Esophagus (tissue), 2 donors: Measurements from ENCODE around the gene NTN3. TPM values are rescaled to one million over a fixed set of nuclear protein-coding genes. Genes with fewer than 3 reads are reported as not detected.
"Not testable (repeated sequence)": the region's sequence is repeated elsewhere in the genome, so short reads cannot be mapped to it uniquely, and the experiment has no call there.

Experiments used
- H3K27ac ChIP-seq, 2 donors: one replicate each; pipeline ENCODE4 v1.5.1; 2013; ENCODE audit warnings: low read depth in 2 of 2, mild to moderate bottlenecking in 2 of 2, inconsistent platforms in 1 of 2, low read length in 1 of 2, moderate library complexity in 1 of 2
- H3K27me3 ChIP-seq, 2 donors: one replicate each; pipeline ENCODE4 v1.6.1; 2013; ENCODE audit warnings: low read length in 2 of 2, control low read depth in 1 of 2, mild to moderate bottlenecking in 1 of 2; ENCODE audit not compliant: insufficient read depth in 2 of 2, control insufficient read depth in 1 of 2
- H3K36me3 ChIP-seq, 2 donors: one replicate each; pipeline ENCODE4 v1.6.1; 2013; ENCODE audit warnings: low read length in 1 of 2; ENCODE audit not compliant: control insufficient read depth in 2 of 2, insufficient read depth in 2 of 2
- H3K4me1 ChIP-seq, 2 donors: one replicate each; pipeline ENCODE4 v1.6.1; 2013; ENCODE audit warnings: low read length in 1 of 2; ENCODE audit not compliant: control insufficient read depth in 2 of 2, insufficient read depth in 2 of 2
- H3K4me3 ChIP-seq, 2 donors: one replicate each; pipeline ENCODE4 v1.5.1; 2013; ENCODE audit warnings: low read length in 2 of 2, mild to moderate bottlenecking in 2 of 2, low read depth in 1 of 2, moderate library complexity in 1 of 2
- H3K9me3 ChIP-seq, 2 donors: one replicate each; pipeline ENCODE4 v1.6.1; 2013; ENCODE audit warnings: mild to moderate bottlenecking in 2 of 2, low read depth in 1 of 2, low read length in 1 of 2, moderate library complexity in 1 of 2; ENCODE audit not compliant: control insufficient read depth in 2 of 2, insufficient read depth in 1 of 2
- WGBS, 2 donors: extraction: QIAGEN DNeasy Blood & Tissue Kit; methylation state at CpG; one replicate each; pipeline ENCODE4 v1.1.7; 2013; 5-methylcytosine and 5-hydroxymethylcytosine counted together
- polyA plus RNA-seq, 2 donors: library from polyadenylated mRNA; stranded (reverse); fragments of 200-250 nt; gene quantifications; one replicate each; pipeline ENCODE4 v1.2.3, GENCODE V29; 2013
- donor health status: healthy with polysubstance abuse.
- donor health status: Bipolar disorder and iron deficiency.

NTN3 gene
- polyA plus RNA-seq, 2 donors: 0.06 TPM; not detected in 1

GRCh38 chr16:2428784-2429033 is 42.4 kb upstream of the NTN3 start:
- H3K27me3 ChIP-seq: no peaks in the 10 kb centered on the region
- whole genome bisulfite sequencing, 2 donors: 1% methylated on average over 23 to 24 of the region's 24 CpGs
- H3K9me3 ChIP-seq: no peaks in the 10 kb centered on the region
- peaks cover 0 to 8% of the 10 kb centered on the region in 2 donors for H3K36me3 ChIP-seq
- H3K27ac ChIP-seq: peak overlapping the region; percentile 50 to 60
- H3K4me1 ChIP-seq: peaks cover 0 to 6% of the 10 kb centered on the region in 2 donors
- peak overlapping the region; percentile 64 to 89 for H3K4me3 ChIP-seq

- no peaks in the 10 kb centered on the region for H3K9me3 ChIP-seq
- peaks cover 0 to 6% of the 10 kb centered on the region in 2 donors for H3K4me1 ChIP-seq
- peak within 1 kb of the TSS; percentile 64 to 89 for H3K4me3 ChIP-seq
- H3K36me3 ChIP-seq: peaks cover 0 to 8% of the 10 kb centered on the region in 2 donors
- 0 to 1% methylated on average over 80 to 103 of the region's 103 CpGs for WGBS, 2 donors
- H3K27me3 ChIP-seq: no peaks in the 10 kb centered on the region
- peak within 1 kb of the TSS; percentile 56 to 65 for H3K27ac ChIP-seq
These were observed 41.9 kb upstream of the NTN3 start, which contains the start of gene CCNF for GRCh38 chr16:2429034-2429770. CCNF (plus strand) TSS chr16:2429447; CDS start chr16:2429482, 35 bp downstream.

- 4% methylated on average over 46 of the region's 46 CpGs for whole genome bisulfite sequencing, 2 donors
- peak overlapping the region in 1 of 2 donors; percentile 65 for H3K27ac ChIP-seq
These were observed 41.1 kb upstream of the NTN3 start for GRCh38 chr16:2429771-2430663.

GRCh38 chr16:2432286-2432685 is 38.8 kb upstream of the NTN3 start:
- Histone ChIP-seq H3K27ac (no peak overlapping the region), H3K9me3 (no peaks in the 10 kb centered on the region), H3K36me3 (peaks cover 0 to 8% of the 10 kb centered on the region in 2 donors), H3K4me3 (no peak overlapping the region), H3K27me3 (no peaks in the 10 kb centered on the region), H3K4me1 (peaks cover 0 to 6% of the 10 kb centered on the region in 2 donors)
- 96 to 97% methylated on average over 6 of the region's 6 CpGs for WGBS, 2 donors

More at GRCh38 chr16:2429771-2430663, 41.1 kb upstream of the NTN3 start:
- Histone ChIP-seq H3K4me3 (peak overlapping the region; percentile 64 to 88), H3K27me3 (no peaks in the 10 kb centered on the region), H3K36me3 (peaks cover 0 to 8% of the 10 kb centered on the region in 2 donors), H3K4me1 (peaks cover 0 to 6% of the 10 kb centered on the region in 2 donors), H3K9me3 (no peaks in the 10 kb centered on the region)

GRCh38 chr16:2432801-2433505 is 38.1 kb upstream of the NTN3 start:
- no peak overlapping the region for H3K27ac ChIP-seq
- H3K9me3 ChIP-seq: no peaks in the 10 kb centered on the region
- peaks cover 0 to 6% of the 10 kb centered on the region in 2 donors for H3K4me1 ChIP-seq
- WGBS, 2 donors: 90 to 94% methylated on average over 14 to 15 of the region's 15 CpGs
- peaks cover 0 to 8% of the 10 kb centered on the region in 2 donors for H3K36me3 ChIP-seq
- H3K4me3 ChIP-seq: no peak overlapping the region
- no peaks in the 10 kb centered on the region for H3K27me3 ChIP-seq

- H3K9me3 ChIP-seq, H3K27me3 ChIP-seq, H3K4me3 ChIP-seq, H3K27ac ChIP-seq, H3K4me1 ChIP-seq: not testable (repeated sequence)
- 65 to 76% methylated on average over 3 to 4 of the region's 4 CpGs for WGBS, 2 donors
- peaks cover 0 to 17% of the 10 kb centered on the region in 2 donors for H3K36me3 ChIP-seq
These were observed 35.9 kb upstream of the NTN3 start for GRCh38 chr16:2435236-2435635.

GRCh38 chr16:2436110-2436509 is 35.0 kb upstream of the NTN3 start:
- no peaks in the 10 kb centered on the region for H3K9me3 ChIP-seq
- no peak overlapping the region for H3K4me3 ChIP-seq
- no peak overlapping the region for H3K27ac ChIP-seq
- WGBS, 2 donors: 53 to 77% methylated on average over 9 of the region's 9 CpGs
- H3K4me1 ChIP-seq: peaks cover 0 to 2% of the 10 kb centered on the region in 2 donors
- H3K36me3 ChIP-seq: peaks cover 0 to 17% of the 10 kb centered on the region in 2 donors
- H3K27me3 ChIP-seq: no peaks in the 10 kb centered on the region

- whole genome bisulfite sequencing, 2 donors: 86 to 92% methylated on average over 24 of the region's 24 CpGs
- no peak overlapping the region for H3K4me3 ChIP-seq
- no peaks in the 10 kb centered on the region for H3K27me3 ChIP-seq
- no peak overlapping the region for H3K27ac ChIP-seq
- H3K36me3 ChIP-seq: peaks cover 0 to 16% of the 10 kb centered on the region in 2 donors
- H3K9me3 ChIP-seq: no peaks in the 10 kb centered on the region
- peaks cover 0 to 2% of the 10 kb centered on the region in 2 donors for H3K4me1 ChIP-seq
These were observed 33.9 kb upstream of the NTN3 start for GRCh38 chr16:2437032-2437790.

GRCh38 chr16:2438121-2438520 is 33.0 kb upstream of the NTN3 start:
- peaks cover 0 to 9% of the 10 kb centered on the region in 2 donors for H3K36me3 ChIP-seq
- 85 to 89% methylated on average over 14 of the region's 14 CpGs for WGBS, 2 donors

More at GRCh38 chr16:2438121-2438520, 33.0 kb upstream of the NTN3 start:
- Histone ChIP-seq H3K9me3 (no peaks in the 10 kb centered on the region), H3K27ac (no peak overlapping the region), H3K4me1 (peaks cover 0 to 2% of the 10 kb centered on the region in 2 donors), H3K27me3 (no peaks in the 10 kb centered on the region), H3K4me3 (no peak overlapping the region)
